Central memory CD8-positive, alpha-beta T cell (primary cell): ENCODE results near the gene OMG.
"Not testable (repeated sequence)": the region's sequence is repeated elsewhere in the genome, so short reads cannot be mapped to it uniquely, and the experiment has no call there.

Experiments
- ATAC-seq: fragments of 150-1000 bp; cut with Tn5 transposase; replicated peaks from 2 replicates; pipeline ENCODE4 v1.10.0; 2022; ENCODE audit warnings: mild to moderate bottlenecking, moderate FRiP score, moderate number of reproducible peaks; ENCODE audit not compliant: poor library complexity, severe bottlenecking; ENCODE audit errors: extremely low read depth
- DNase-seq, 2 donors: peaks; one replicate each; pipeline ENCODE4 v3.0.0; 2021; ENCODE audit warnings: low spot score in 2 of 2
- H3K27ac Mint-ChIP-seq: one replicate; pipeline ENCODE4 v1.8.0; 2022; ENCODE audit warnings: low read depth, mild to moderate bottlenecking, moderate library complexity, mixed read lengths
- H3K27me3 Mint-ChIP-seq: one replicate; pipeline ENCODE4 v1.8.0; 2022; ENCODE audit warnings: mixed read lengths
- H3K36me3 Mint-ChIP-seq: one replicate; pipeline ENCODE4 v1.8.0; 2022; ENCODE audit warnings: mild to moderate bottlenecking, moderate library complexity, mixed read lengths; ENCODE audit not compliant: insufficient read depth
- H3K4me1 Mint-ChIP-seq: one replicate; pipeline ENCODE4 v1.8.0; 2022; ENCODE audit warnings: mixed read lengths
- H3K4me3 Mint-ChIP-seq: one replicate; pipeline ENCODE4 v1.8.0; 2022; ENCODE audit warnings: mild to moderate bottlenecking, moderate library complexity, mixed read lengths
- H3K9me3 Mint-ChIP-seq: one replicate; pipeline ENCODE4 v1.8.0; 2022; ENCODE audit warnings: mixed read lengths

The OMG gene

DNA sequence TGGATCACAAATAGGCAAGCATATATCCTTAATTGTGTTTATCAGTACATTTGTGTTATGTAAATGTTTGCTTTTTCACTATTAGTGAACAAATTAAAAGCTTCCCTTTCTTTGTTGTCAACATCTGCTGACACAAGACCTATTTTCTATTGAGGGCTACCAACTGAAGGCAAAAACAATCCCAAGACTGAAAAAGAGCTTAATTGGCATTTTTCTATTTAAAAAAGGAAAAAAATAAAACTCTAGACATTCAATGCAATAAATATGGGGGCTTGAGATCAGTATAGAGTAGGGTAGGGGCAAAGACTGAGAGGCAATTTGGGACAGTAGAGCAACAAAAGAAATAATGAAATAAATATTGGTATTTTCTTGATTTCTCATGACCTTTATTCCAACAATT, 24.2 kb downstream of the OMG start:
- H3K4me3 Mint-ChIP-seq: no peak overlapping the region
- no peaks in the 10 kb centered on the region for H3K4me1 Mint-ChIP-seq
- no peak for DNase-seq
- H3K27ac Mint-ChIP-seq: no peak overlapping the region
- no peaks in the 10 kb centered on the region for H3K27me3 Mint-ChIP-seq
- no peaks in the 10 kb centered on the region for H3K9me3 Mint-ChIP-seq
- peaks cover 2% of the 10 kb centered on the region for H3K36me3 Mint-ChIP-seq
- no peak for ATAC-seq

DNA sequence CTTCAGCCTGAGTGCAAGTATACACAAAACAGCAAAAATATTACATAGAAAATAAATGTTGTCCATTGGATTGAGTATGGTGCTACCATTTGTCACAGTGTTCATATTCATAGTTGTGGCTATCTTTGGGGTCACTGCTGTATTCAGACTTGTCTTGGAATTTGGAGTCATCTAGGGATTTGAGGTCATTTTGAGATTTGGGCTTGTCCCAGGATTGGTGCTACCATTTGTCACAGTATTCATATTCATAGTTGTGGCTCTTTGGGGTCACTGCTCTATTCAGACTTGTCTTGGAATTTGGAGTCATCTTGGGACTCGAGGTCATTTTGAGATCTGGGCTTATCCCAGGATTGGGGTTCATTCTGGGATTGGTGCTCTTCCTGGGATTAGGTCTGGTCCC, 24.8 kb downstream of the OMG start:
- no peaks in the 10 kb centered on the region for H3K9me3 Mint-ChIP-seq
- H3K4me1 Mint-ChIP-seq: no peaks in the 10 kb centered on the region
- H3K27me3 Mint-ChIP-seq: no peaks in the 10 kb centered on the region
- no peak for DNase-seq
- no peak overlapping the region for H3K27ac Mint-ChIP-seq
- H3K36me3 Mint-ChIP-seq: peaks cover 2% of the 10 kb centered on the region
- no peak for ATAC-seq
- no peak overlapping the region for H3K4me3 Mint-ChIP-seq

- H3K36me3 Mint-ChIP-seq: peaks cover 9% of the 10 kb centered on the region
- DNase-seq (no peak), ATAC-seq (no peak)
- no peak overlapping the region for H3K4me3 Mint-ChIP-seq
- H3K27ac Mint-ChIP-seq: no peak overlapping the region
- H3K9me3 Mint-ChIP-seq: no peaks in the 10 kb centered on the region
- no peaks in the 10 kb centered on the region for H3K4me1 Mint-ChIP-seq
- no peaks in the 10 kb centered on the region for H3K27me3 Mint-ChIP-seq
Observed at GRCh38 chr17:31269578-31269983, 27.5 kb downstream of the OMG start.

DNA sequence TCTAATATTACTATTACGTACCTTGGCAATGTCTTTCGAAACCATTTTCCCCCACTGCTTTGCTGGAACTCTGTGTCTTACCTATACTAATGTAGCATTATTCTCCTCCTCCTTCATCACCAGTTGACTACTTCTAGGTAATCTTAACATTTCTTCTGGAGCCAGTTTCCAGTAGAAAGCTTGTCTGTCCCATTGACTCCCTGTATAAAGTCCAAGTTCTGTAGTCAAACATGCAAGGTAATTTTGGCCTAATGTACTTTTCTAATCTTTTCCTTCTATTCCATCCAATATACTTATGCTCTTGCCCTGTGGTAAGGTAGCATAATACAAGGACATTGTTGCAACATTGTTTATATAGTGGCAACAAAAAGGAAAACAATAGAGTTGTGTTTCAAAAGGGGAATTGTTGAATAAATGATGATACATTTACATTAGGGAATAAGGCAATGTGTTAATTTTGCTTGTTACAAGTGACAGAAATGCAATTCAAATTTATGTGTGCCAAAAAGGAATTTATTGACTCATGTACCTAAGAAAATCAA, 27.9 kb downstream of the OMG start:
- Mint-ChIP-seq H3K36me3 (peaks cover 9% of the 10 kb centered on the region), H3K9me3 (no peaks in the 10 kb centered on the region), H3K27me3 (no peaks in the 10 kb centered on the region), H3K27ac (no peak overlapping the region), H3K4me1 (no peaks in the 10 kb centered on the region), H3K4me3 (no peak overlapping the region)
- DNase-seq (no peak), ATAC-seq (no peak)

GRCh38 chr17:31266042-31266441, 31.0 kb downstream of the OMG start:
- Mint-ChIP-seq H3K27me3 (no peaks in the 10 kb centered on the region), H3K27ac (no peak overlapping the region), H3K36me3 (peaks cover 10% of the 10 kb centered on the region), H3K9me3 (no peaks in the 10 kb centered on the region), H3K4me3 (no peak overlapping the region), H3K4me1 (no peaks in the 10 kb centered on the region)
- DNase-seq (no peak), ATAC-seq (no peak)

GRCh38 chr17:31262923-31263322, 34.1 kb downstream of the OMG start:
- not testable (repeated sequence) for H3K36me3 Mint-ChIP-seq, DNase-seq, H3K27me3 Mint-ChIP-seq, H3K4me3 Mint-ChIP-seq, H3K9me3 Mint-ChIP-seq, ATAC-seq, H3K4me1 Mint-ChIP-seq, H3K27ac Mint-ChIP-seq

GRCh38 chr17:31261601-31262000, 35.4 kb downstream of the OMG start:
- DNase-seq (no peak), ATAC-seq (no peak)
- Mint-ChIP-seq H3K27me3 (no peaks in the 10 kb centered on the region), H3K27ac (no peak overlapping the region), H3K9me3 (no peaks in the 10 kb centered on the region), H3K4me1 (no peaks in the 10 kb centered on the region), H3K4me3 (no peak overlapping the region), H3K36me3 (peaks cover 8% of the 10 kb centered on the region)

GRCh38 chr17:31260151-31260550, 36.9 kb downstream of the OMG start:
- Mint-ChIP-seq H3K4me3 (no peak overlapping the region), H3K4me1 (no peaks in the 10 kb centered on the region), H3K27me3 (no peaks in the 10 kb centered on the region), H3K27ac (no peak overlapping the region), H3K9me3 (no peaks in the 10 kb centered on the region), H3K36me3 (peaks cover 1% of the 10 kb centered on the region)
- DNase-seq (no peak), ATAC-seq (no peak)

DNA sequence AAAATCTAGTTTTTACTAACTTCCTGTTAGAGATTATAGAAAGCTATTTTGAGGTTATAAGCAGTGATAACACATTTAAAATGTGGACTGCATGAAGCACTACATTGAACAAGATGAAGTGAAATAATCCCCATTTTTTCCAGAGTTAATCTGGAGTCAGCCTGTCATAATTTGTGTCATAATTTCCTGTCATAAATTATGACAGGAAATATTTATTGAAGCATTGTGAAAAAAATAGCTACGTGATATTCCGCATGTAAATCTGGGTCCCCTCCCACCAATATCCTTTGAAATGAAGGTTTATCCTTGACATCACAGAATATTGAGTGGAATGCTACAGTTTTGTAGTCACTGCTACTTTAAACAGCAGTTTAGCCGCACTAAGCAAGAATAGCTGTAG, 40.1 kb downstream of the OMG start:
- Mint-ChIP-seq H3K4me3 (no peak overlapping the region), H3K36me3 (no peaks in the 10 kb centered on the region), H3K4me1 (no peaks in the 10 kb centered on the region), H3K9me3 (no peaks in the 10 kb centered on the region), H3K27ac (no peak overlapping the region), H3K27me3 (no peaks in the 10 kb centered on the region)
- DNase-seq: no peak
- ATAC-seq: no peak

DNA sequence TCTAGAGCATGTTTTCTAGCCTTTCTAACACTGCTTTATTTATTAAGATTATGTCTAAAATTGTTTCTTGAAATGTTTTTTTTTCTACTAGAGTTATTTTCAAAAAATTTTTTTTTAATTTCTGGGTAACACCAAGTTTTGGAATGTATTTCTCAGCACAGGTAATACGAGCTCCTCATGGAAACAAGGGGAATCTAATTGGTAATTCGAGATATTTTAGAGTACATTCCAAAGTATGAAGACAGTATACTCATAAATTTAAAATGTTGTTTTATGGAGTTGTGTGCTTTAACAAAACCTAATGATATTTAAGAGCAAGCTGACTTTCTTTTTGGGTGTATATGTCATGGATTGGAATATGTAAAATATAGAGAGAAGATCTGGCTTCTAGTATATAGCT, 42.4 kb downstream of the OMG start:
- Mint-ChIP-seq H3K4me1 (peaks cover 5% of the 10 kb centered on the region), H3K9me3 (no peaks in the 10 kb centered on the region), H3K36me3 (no peaks in the 10 kb centered on the region), H3K27ac (no peak overlapping the region), H3K4me3 (no peak overlapping the region), H3K27me3 (no peaks in the 10 kb centered on the region)
- ATAC-seq (no peak), DNase-seq (no peak)

DNA sequence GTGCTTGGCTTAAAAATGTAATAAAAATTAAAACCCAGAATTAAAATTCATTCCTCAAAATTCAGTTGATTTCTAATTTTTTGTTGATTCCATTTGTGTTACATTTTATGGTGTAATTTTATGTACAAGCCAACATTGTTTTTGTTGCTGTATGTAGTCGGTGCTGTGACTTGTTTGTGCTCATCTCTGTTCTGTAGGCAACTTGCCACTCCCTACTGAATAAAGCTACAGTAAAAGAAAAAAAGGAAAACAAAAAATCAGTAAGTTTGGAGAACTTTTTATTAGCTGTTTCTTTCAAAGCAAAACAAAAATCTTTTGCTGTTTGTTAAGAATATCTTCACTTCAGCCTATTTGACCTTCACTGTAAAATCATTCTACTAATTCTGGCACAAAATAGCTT, 44.3 kb downstream of the OMG start:
- H3K9me3 Mint-ChIP-seq: no peaks in the 10 kb centered on the region
- no peaks in the 10 kb centered on the region for H3K36me3 Mint-ChIP-seq
- H3K4me3 Mint-ChIP-seq: no peak overlapping the region
- DNase-seq: no peak
- no peak for ATAC-seq
- no peaks in the 10 kb centered on the region for H3K27me3 Mint-ChIP-seq
- H3K4me1 Mint-ChIP-seq: peaks cover 5% of the 10 kb centered on the region
- H3K27ac Mint-ChIP-seq: no peak overlapping the region

GRCh38 chr17:31251970-31252328, 45.1 kb downstream of the OMG start:
- H3K4me3 Mint-ChIP-seq: no peak overlapping the region
- no peaks in the 10 kb centered on the region for H3K27me3 Mint-ChIP-seq
- peaks cover 5% of the 10 kb centered on the region for H3K4me1 Mint-ChIP-seq
- DNase-seq: no peak
- no peaks in the 10 kb centered on the region for H3K36me3 Mint-ChIP-seq
- H3K9me3 Mint-ChIP-seq: no peaks in the 10 kb centered on the region
- ATAC-seq: no peak
- H3K27ac Mint-ChIP-seq: no peak overlapping the region

- Mint-ChIP-seq H3K9me3 (no peaks in the 10 kb centered on the region), H3K36me3 (no peaks in the 10 kb centered on the region), H3K27me3 (no peaks in the 10 kb centered on the region), H3K27ac (no peak overlapping the region), H3K4me1 (peaks cover 5% of the 10 kb centered on the region), H3K4me3 (no peak overlapping the region)
- DNase-seq: no peak
- no peak for ATAC-seq
Observed at GRCh38 chr17:31251105-31251969, 45.7 kb downstream of the OMG start.
